ENCODE results near the gene GMNN.

GMNN gene

GRCh38 chr6:24788031-24788665, 13.4 kb downstream of the GMNN start:
- TF ChIP-seq, protein P1, sequence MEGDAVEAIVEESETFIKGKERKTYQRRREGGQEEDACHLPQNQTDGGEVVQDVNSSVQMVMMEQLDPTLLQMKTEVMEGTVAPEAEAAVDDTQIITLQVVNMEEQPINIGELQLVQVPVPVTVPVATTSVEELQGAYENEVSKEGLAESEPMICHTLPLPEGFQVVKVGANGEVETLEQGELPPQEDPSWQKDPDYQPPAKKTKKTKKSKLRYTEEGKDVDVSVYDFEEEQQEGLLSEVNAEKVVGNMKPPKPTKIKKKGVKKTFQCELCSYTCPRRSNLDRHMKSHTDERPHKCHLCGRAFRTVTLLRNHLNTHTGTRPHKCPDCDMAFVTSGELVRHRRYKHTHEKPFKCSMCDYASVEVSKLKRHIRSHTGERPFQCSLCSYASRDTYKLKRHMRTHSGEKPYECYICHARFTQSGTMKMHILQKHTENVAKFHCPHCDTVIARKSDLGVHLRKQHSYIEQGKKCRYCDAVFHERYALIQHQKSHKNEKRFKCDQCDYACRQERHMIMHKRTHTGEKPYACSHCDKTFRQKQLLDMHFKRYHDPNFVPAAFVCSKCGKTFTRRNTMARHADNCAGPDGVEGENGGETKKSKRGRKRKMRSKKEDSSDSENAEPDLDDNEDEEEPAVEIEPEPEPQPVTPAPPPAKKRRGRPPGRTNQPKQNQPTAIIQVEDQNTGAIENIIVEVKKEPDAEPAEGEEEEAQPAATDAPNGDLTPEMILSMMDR (IDR thresholded peaks at IDR 0.05; ENCODE audit: control extremely low read depth, extremely low read depth, low read depth, missing control alignments): no peak
- ChIA-PET CTCF (interaction anchor here (1.0 to 1.3 kb wide), 3 partner anchors 12 to 230 kb away, joined by 3 to 5 read pairs (median 3); partner anchors contain the start of gene GMNN), POLR2A (no interaction called here)
- no peak for DNase-seq (ENCODE audit: extremely low spot score)

DNA sequence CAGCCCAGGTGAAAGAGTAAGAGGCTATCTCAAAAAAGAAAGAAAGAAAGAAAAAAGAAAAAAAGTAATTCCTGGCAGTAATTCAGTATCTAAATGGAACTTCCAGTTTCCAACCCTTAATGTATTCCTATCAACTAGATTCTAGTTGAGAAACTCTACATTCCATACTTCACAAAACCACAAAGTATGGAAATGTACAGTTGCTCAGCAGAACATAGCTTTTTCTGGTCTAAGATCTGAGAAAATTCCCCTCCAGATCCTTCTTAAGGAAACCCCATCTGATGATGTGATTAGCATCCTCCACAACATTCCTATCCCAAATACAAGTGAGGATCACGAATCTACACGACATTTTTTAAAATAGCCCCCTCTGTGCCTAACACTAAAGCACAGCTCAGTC, 20.4 kb downstream of the GMNN start:
- ChIA-PET POLR2A (interaction anchor here (1.3 kb wide), 1 partner anchor 10 kb away, joined by 3 read pairs; no protein-coding TSS in a partner anchor), CTCF (interaction anchor here (0.8 to 1.3 kb wide), 3 partner anchors 10 to 215 kb away, joined by 3 to 4 read pairs (median 4); no protein-coding TSS in a partner anchor)
- no peak for DNase-seq (ENCODE audit: extremely low spot score)
- TF ChIP-seq, protein P1 (IDR thresholded peaks at IDR 0.05; ENCODE audit: control extremely low read depth, extremely low read depth, low read depth, missing control alignments): no peak

DNA sequence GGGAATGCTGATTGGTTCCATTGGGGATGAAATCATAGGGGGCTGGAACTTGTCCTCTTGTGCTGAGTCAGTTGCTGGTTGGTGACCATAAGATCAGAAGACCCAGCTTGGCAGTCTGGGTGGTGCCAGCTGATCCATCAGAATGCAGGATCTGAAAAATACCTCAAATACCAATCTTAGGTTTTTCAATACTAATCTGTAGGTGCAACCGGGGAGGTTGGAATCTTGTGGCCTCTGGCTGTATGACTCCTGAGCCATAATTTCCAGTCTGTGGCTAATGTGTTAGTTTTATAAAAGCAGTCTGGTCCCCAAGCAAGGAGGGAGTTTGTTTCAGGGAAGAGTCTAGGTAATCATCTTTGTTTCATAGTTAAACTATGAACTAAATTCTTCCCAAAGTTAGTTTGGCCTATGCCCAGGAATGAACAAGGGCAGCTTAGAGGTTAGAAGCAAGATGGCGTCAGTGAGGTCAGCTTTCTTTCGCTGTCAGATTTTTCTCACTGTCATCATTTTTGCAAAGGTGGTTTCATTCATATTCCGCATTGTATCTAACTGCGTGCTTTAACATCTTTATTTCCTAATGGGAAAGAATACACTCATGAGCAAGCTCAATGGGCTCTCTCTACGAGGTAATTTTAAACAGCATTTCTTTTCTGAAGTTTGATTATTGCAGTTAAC, 22.0 kb downstream of the GMNN start:
- no peak for DNase-seq (ENCODE audit: extremely low spot score)
- POLR2A ChIA-PET: no interaction called here
- TF ChIP-seq, protein P1 (IDR thresholded peaks at IDR 0.05; ENCODE audit: control extremely low read depth, extremely low read depth, low read depth, missing control alignments): no peak
- CTCF ChIA-PET: interaction anchor here (1.5 to 2.6 kb wide), 3 partner anchors 26 to 221 kb away, joined by 5 to 8 read pairs (median 5); no protein-coding TSS in a partner anchor

- CTCF ChIA-PET: interaction anchor here (0.7 to 2.6 kb wide), 7 partner anchors 12 to 220 kb away, joined by 3 to 8 read pairs (median 5); no protein-coding TSS in a partner anchor
- TF ChIP-seq, protein P1 (IDR thresholded peaks at IDR 0.05; ENCODE audit: control extremely low read depth, extremely low read depth, low read depth, missing control alignments): no peak
- no peak for DNase-seq (ENCODE audit: extremely low spot score)
- POLR2A ChIA-PET: no interaction called here
These were observed 23.0 kb downstream of the GMNN start for GRCh38 chr6:24797596-24798216.

GRCh38 chr6:24798740-24799540, 24.2 kb downstream of the GMNN start, which contains the start of gene ARMH2:
TSS of gene ARMH2 (minus strand) at chr6:24798917. CDS start at chr6:24798857, 60 bp downstream.
- ChIA-PET POLR2A (no interaction called here), CTCF (interaction anchor here (0.7 to 2.6 kb wide), 6 partner anchors 13 to 219 kb away, joined by 3 to 8 read pairs (median 4); no protein-coding TSS in a partner anchor)
- TF ChIP-seq, protein P1 (IDR thresholded peaks at IDR 0.05; ENCODE audit: control extremely low read depth, extremely low read depth, low read depth, missing control alignments): no peak

More at GRCh38 chr6:24798740-24799540, 24.2 kb downstream of the GMNN start, which contains the start of gene ARMH2:
- DNase-seq (ENCODE audit: extremely low spot score): no peak

All from GM10248 (cell line).